HEK293 (cell line): ENCODE results near the gene TMEM178A.

Experiments used
- CTCF ChIA-PET: fragments of 350-600 bp; formaldehyde crosslinking; extraction: SDS; loops from one replicate; lab custom pipeline; 2021; ENCODE audit warnings: antibody characterized with exemption; lab: Yijun Ruan, JAX
- POLR2A ChIA-PET: fragments of 300-600 bp; formaldehyde crosslinking; extraction: SDS; loops from one replicate; lab custom pipeline; 2020; ENCODE audit warnings: antibody characterized with exemption, inconsistent platforms; lab: Yijun Ruan, JAX
- H3K27ac ChIP-seq: fragments of 200-500 bp; sonication (Bioruptor generic); 2 replicates; pipeline ENCODE4 v1.5.1; 2014; ENCODE audit warnings: low read depth, low read length, control low read depth, inconsistent platforms; ENCODE audit errors: extremely low read depth
- H3K36me3 ChIP-seq, 2 experiments: fragments of 200-500 bp in 1 of 2; sonication (Bioruptor generic) in 1 of 2; 1 replicate in 1 of 2; 2 replicates in 1 of 2; pipeline ENCODE4 v1.5.1; 2014 to 2017; ENCODE audit warnings: inconsistent platforms in 2 of 2, low read length in 2 of 2; ENCODE audit not compliant: control insufficient read depth in 2 of 2, insufficient read depth in 1 of 2
- H3K4me1 ChIP-seq: fragments of 200-500 bp; sonication (Bioruptor generic); 2 replicates; pipeline ENCODE4 v1.5.1; 2014; ENCODE audit warnings: mild to moderate bottlenecking, low read length, inconsistent platforms; ENCODE audit not compliant: control insufficient read depth, insufficient read depth
- H3K4me3 ChIP-seq: 2 replicates; pipeline ENCODE4 v1.5.1; 2011; ENCODE audit warnings: low read depth, mild to moderate bottlenecking, control low read depth, low read length, moderate library complexity
- H3K9me3 ChIP-seq: fragments of 200-500 bp; sonication (Bioruptor generic); 2 replicates; pipeline ENCODE4 v1.5.1; 2014; ENCODE audit warnings: low read depth, low read length, inconsistent platforms; ENCODE audit not compliant: control insufficient read depth, insufficient read depth
- KLF9 ChIP-seq: fragments of 450-650 bp; formaldehyde crosslinking; IDR thresholded peaks from 2 replicates; pipeline ENCODE4 v1.5.1; 2016; ENCODE audit warnings: missing biosample characterization, missing genetic modification characterization, low read depth
- SCRT1 ChIP-seq: fragments of 450-650 bp; formaldehyde crosslinking; IDR thresholded peaks from 2 replicates; pipeline ENCODE4 v1.5.1; 2016; ENCODE audit warnings: missing biosample characterization, missing genetic modification characterization, borderline replicate concordance
- SP7 ChIP-seq: fragments of 450-650 bp; formaldehyde crosslinking; IDR thresholded peaks from 2 replicates; pipeline ENCODE4 v1.5.1; 2016; ENCODE audit warnings: missing biosample characterization, missing genetic modification characterization
- ZBTB20 ChIP-seq: fragments of 450-650 bp; formaldehyde crosslinking; IDR thresholded peaks from 2 replicates; pipeline ENCODE4 v1.5.1; 2016; ENCODE audit warnings: missing biosample characterization, missing genetic modification characterization
- ZNF16 ChIP-seq: fragments of 450-650 bp; formaldehyde crosslinking; IDR thresholded peaks from 2 replicates; pipeline ENCODE4 v1.5.1; 2016; ENCODE audit warnings: low read depth, missing biosample characterization, missing genetic modification characterization
- ZNF169 ChIP-seq: fragments of 450-650 bp; formaldehyde crosslinking; IDR thresholded peaks from 2 replicates; pipeline ENCODE4 v1.5.1; 2016; ENCODE audit warnings: missing biosample characterization, missing genetic modification characterization
- ZNF24 ChIP-seq: fragments of 450-650 bp; formaldehyde crosslinking; IDR thresholded peaks from 2 replicates; pipeline ENCODE4 v1.5.1; 2016; ENCODE audit warnings: missing biosample characterization, missing genetic modification characterization
- ZNF266 ChIP-seq: fragments of 450-650 bp; formaldehyde crosslinking; IDR thresholded peaks from 2 replicates; pipeline ENCODE4 v1.5.1; 2016; ENCODE audit warnings: missing biosample characterization, missing genetic modification characterization, low read depth
- ZNF302 ChIP-seq: fragments of 450-650 bp; formaldehyde crosslinking; IDR thresholded peaks from 2 replicates; pipeline ENCODE4 v1.5.1; 2016; ENCODE audit warnings: missing biosample characterization, missing genetic modification characterization, low read depth
- ZNF341 ChIP-seq: fragments of 450-650 bp; formaldehyde crosslinking; IDR thresholded peaks from 2 replicates; pipeline ENCODE4; 2016; ENCODE audit warnings: low read depth, missing biosample characterization, missing genetic modification characterization
- ZNF416 ChIP-seq: fragments of 450-650 bp; formaldehyde crosslinking; IDR thresholded peaks from 2 replicates; pipeline ENCODE4 v1.5.1; 2016; ENCODE audit warnings: missing biosample characterization, missing genetic modification characterization
- ZNF510 ChIP-seq: fragments of 450-650 bp; formaldehyde crosslinking; IDR thresholded peaks from 2 replicates; pipeline ENCODE4 v1.5.1; 2018; ENCODE audit warnings: mild to moderate bottlenecking, missing genetic modification characterization, missing biosample characterization; ENCODE audit not compliant: insufficient replicate concordance
- ZNF596 ChIP-seq: fragments of 450-650 bp; IDR thresholded peaks from 2 replicates; pipeline ENCODE4 v1.5.0; 2018; ENCODE audit warnings: missing biosample characterization, mild to moderate bottlenecking, missing genetic modification characterization, moderate library complexity
- ZNF660 ChIP-seq: fragments of 450-650 bp; IDR thresholded peaks from 2 replicates; pipeline ENCODE4 v1.5.1; 2018; ENCODE audit warnings: missing biosample characterization, mild to moderate bottlenecking, missing genetic modification characterization
- TF ChIP-seq, protein P1 (sequence below): fragments of 450-650 bp; formaldehyde crosslinking; IDR thresholded peaks from 2 replicates; pipeline ENCODE4 v1.5.1; 2016; ENCODE audit warnings: missing biosample characterization, missing genetic modification characterization, low read depth
- TF ChIP-seq, protein P2 (sequence below): fragments of 450-650 bp; formaldehyde crosslinking; IDR thresholded peaks from 2 replicates; pipeline ENCODE4 v1.5.0; 2017; ENCODE audit warnings: missing biosample characterization, missing genetic modification characterization, borderline replicate concordance
- TF ChIP-seq, protein P3 (sequence below): fragments of 450-650 bp; IDR thresholded peaks from 2 replicates; pipeline ENCODE4 v1.5.1; 2018; ENCODE audit warnings: missing biosample characterization, missing genetic modification characterization
- TF ChIP-seq, protein P4 (sequence below): fragments of 450-650 bp; formaldehyde crosslinking; IDR thresholded peaks from 2 replicates; pipeline ENCODE4 v1.5.1; 2016; ENCODE audit warnings: missing biosample characterization, missing genetic modification characterization
- TF ChIP-seq, protein P5 (sequence below): fragments of 450-650 bp; formaldehyde crosslinking; IDR thresholded peaks from 2 replicates; pipeline ENCODE4 v1.5.1; 2016; ENCODE audit warnings: missing biosample characterization, missing genetic modification characterization

TMEM178A gene

DNA sequence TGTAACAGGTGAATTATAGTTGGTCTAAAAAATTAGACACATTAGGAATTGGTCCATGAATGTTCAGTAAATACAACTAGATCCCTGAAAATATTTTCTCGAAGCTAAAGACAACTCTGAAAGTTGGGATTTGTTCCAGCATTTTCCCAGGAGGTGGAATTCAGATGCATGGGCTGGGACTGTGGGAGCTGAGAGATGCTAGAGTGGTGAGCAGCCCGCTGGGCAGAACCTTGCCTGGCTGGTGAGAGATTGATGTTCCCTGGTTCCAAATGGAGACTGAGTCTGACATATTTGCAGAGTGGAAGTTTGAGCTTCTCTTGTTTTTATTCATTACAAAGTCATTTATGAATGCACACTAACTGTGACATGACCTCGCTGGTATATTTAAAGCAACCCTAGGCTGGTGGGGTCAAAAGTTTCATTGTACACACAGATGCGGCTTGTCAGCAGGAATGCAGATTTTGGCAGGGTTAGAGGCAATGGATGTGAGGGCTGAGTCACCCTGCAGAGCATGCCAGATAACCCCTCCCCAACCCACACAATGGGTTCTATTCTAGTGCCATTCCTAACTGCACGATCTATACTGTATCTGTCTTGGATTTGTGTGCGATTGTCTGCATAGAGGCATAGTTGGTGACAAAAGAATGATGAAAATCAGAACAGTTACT, 23.5 kb upstream of the TMEM178A start:
- Histone ChIP-seq H3K4me3 (no peak overlapping the region), H3K27ac (no peak overlapping the region), H3K9me3 (no peaks in the 10 kb centered on the region), H3K36me3 (no peaks in the 10 kb centered on the region), H3K4me1 (peaks cover 2% of the 10 kb centered on the region; the same call in 1 of the 2 replicates)
- POLR2A ChIA-PET = interaction anchor here (0.7 kb wide), 1 partner anchor 18 kb away, joined by 3 read pairs; no protein-coding TSS in a partner anchor
- TF ChIP-seq ZNF266 (tag by site-specific recombination) (no peak), ZNF510 (tag by site-specific recombination) (no peak), ZNF341 (no peak), ZNF169 (tag by site-specific recombination) (no peak), ZNF596 (tag by site-specific recombination) (no peak), SCRT1 (tag by site-specific recombination) (no peak), ZNF302 (tag by site-specific recombination) (no peak), ZNF24 (tag by site-specific recombination) (no peak), ZBTB20 (no peak), ZNF660 (tag by site-specific recombination) (no peak), KLF9 (tag by site-specific recombination) (no peak), ZNF416 (no peak), ZNF16 (tag by site-specific recombination) (no peak), SP7 (tag by site-specific recombination) (no peak)
- TF ChIP-seq, protein P1, sequence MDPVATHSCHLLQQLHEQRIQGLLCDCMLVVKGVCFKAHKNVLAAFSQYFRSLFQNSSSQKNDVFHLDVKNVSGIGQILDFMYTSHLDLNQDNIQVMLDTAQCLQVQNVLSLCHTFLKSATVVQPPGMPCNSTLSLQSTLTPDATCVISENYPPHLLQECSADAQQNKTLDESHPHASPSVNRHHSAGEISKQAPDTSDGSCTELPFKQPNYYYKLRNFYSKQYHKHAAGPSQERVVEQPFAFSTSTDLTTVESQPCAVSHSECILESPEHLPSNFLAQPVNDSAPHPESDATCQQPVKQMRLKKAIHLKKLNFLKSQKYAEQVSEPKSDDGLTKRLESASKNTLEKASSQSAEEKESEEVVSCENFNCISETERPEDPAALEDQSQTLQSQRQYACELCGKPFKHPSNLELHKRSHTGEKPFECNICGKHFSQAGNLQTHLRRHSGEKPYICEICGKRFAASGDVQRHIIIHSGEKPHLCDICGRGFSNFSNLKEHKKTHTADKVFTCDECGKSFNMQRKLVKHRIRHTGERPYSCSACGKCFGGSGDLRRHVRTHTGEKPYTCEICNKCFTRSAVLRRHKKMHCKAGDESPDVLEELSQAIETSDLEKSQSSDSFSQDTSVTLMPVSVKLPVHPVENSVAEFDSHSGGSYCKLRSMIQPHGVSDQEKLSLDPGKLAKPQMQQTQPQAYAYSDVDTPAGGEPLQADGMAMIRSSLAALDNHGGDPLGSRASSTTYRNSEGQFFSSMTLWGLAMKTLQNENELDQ (tag by site-specific recombination) = no peak
- TF ChIP-seq, protein P2, sequence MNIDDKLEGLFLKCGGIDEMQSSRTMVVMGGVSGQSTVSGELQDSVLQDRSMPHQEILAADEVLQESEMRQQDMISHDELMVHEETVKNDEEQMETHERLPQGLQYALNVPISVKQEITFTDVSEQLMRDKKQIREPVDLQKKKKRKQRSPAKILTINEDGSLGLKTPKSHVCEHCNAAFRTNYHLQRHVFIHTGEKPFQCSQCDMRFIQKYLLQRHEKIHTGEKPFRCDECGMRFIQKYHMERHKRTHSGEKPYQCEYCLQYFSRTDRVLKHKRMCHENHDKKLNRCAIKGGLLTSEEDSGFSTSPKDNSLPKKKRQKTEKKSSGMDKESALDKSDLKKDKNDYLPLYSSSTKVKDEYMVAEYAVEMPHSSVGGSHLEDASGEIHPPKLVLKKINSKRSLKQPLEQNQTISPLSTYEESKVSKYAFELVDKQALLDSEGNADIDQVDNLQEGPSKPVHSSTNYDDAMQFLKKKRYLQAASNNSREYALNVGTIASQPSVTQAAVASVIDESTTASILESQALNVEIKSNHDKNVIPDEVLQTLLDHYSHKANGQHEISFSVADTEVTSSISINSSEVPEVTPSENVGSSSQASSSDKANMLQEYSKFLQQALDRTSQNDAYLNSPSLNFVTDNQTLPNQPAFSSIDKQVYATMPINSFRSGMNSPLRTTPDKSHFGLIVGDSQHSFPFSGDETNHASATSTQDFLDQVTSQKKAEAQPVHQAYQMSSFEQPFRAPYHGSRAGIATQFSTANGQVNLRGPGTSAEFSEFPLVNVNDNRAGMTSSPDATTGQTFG (tag by site-specific recombination) = no peak
- TF ChIP-seq, protein P3, sequence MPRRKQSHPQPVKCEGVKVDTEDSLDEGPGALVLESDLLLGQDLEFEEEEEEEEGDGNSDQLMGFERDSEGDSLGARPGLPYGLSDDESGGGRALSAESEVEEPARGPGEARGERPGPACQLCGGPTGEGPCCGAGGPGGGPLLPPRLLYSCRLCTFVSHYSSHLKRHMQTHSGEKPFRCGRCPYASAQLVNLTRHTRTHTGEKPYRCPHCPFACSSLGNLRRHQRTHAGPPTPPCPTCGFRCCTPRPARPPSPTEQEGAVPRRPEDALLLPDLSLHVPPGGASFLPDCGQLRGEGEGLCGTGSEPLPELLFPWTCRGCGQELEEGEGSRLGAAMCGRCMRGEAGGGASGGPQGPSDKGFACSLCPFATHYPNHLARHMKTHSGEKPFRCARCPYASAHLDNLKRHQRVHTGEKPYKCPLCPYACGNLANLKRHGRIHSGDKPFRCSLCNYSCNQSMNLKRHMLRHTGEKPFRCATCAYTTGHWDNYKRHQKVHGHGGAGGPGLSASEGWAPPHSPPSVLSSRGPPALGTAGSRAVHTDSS (tag by site-specific recombination) = no peak
- TF ChIP-seq, protein P4, sequence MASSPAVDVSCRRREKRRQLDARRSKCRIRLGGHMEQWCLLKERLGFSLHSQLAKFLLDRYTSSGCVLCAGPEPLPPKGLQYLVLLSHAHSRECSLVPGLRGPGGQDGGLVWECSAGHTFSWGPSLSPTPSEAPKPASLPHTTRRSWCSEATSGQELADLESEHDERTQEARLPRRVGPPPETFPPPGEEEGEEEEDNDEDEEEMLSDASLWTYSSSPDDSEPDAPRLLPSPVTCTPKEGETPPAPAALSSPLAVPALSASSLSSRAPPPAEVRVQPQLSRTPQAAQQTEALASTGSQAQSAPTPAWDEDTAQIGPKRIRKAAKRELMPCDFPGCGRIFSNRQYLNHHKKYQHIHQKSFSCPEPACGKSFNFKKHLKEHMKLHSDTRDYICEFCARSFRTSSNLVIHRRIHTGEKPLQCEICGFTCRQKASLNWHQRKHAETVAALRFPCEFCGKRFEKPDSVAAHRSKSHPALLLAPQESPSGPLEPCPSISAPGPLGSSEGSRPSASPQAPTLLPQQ = no peak
- TF ChIP-seq, protein P5, sequence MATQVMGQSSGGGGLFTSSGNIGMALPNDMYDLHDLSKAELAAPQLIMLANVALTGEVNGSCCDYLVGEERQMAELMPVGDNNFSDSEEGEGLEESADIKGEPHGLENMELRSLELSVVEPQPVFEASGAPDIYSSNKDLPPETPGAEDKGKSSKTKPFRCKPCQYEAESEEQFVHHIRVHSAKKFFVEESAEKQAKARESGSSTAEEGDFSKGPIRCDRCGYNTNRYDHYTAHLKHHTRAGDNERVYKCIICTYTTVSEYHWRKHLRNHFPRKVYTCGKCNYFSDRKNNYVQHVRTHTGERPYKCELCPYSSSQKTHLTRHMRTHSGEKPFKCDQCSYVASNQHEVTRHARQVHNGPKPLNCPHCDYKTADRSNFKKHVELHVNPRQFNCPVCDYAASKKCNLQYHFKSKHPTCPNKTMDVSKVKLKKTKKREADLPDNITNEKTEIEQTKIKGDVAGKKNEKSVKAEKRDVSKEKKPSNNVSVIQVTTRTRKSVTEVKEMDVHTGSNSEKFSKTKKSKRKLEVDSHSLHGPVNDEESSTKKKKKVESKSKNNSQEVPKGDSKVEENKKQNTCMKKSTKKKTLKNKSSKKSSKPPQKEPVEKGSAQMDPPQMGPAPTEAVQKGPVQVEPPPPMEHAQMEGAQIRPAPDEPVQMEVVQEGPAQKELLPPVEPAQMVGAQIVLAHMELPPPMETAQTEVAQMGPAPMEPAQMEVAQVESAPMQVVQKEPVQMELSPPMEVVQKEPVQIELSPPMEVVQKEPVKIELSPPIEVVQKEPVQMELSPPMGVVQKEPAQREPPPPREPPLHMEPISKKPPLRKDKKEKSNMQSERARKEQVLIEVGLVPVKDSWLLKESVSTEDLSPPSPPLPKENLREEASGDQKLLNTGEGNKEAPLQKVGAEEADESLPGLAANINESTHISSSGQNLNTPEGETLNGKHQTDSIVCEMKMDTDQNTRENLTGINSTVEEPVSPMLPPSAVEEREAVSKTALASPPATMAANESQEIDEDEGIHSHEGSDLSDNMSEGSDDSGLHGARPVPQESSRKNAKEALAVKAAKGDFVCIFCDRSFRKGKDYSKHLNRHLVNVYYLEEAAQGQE = no peak
- CTCF ChIA-PET = interaction anchor here (1.4 to 1.5 kb wide), 2 partner anchors 10 to 87 kb away, joined by 4 to 5 read pairs; no protein-coding TSS in a partner anchor
